GM21367 (cell line): ENCODE data around the gene IMPG2.

Experiments
- ATAC-seq: cut with Tn5 transposase; IDR thresholded peaks from one replicate; pipeline ENCODE4 v1.9.1; 2021; ENCODE audit not compliant: unreplicated experiment

The IMPG2 gene

DNA sequence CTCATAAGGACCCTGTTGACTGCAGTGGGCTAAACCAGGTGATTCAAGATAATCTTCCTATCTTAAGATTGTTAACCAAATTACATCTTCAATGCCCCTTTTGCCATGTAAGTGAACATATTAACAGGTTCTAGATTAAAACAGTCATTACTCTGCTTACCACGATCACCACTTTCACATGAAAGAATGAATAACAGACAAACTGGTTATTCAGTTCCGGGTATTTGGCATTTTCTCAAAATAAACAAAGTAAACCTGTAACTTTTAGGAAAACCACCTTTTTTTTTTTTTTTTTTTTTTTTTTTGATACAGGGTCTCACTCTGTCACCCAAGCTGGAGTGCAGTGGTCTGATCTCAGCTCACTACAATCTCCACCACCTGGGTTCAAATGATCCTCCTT, 131.2 kb downstream of the IMPG2 start:
- no peak for ATAC-seq

DNA sequence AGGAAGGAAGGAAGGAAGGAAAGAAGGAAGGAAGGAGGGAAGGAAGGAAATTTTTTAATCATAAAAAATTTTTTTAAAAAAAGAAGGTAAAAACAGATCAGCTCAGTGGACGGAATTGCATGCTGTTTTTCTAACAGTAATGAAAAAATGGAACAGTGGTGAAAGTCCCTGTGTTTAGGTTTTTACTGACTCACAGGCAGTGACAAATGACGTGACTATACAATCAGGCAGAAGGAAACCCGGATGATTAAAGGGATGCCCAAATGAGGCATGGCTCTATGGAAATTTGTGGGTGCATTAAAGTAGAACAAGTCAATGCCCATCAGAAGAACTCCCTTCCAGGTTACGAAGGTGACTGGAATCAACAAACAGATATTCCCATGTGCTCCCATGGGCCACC, 135.0 kb downstream of the IMPG2 start:
- ATAC-seq = no peak

DNA sequence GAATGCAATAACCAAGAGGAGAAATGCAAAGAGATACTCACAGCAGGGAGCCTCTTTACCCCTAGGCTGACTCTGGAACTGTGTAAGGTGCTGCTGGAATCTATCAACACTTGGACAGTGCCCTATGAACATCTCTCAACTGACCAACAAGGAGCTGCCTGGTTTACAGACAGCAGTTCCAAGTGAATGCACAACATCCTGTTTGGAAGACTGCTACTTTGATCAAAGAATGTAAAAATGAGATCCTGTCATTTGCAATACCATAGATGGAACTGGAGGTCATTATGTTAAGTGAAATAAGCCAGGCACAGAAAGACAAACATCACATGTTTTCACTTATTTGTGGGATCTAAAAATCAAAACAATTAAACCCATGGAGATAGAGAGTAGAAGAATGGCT, 136.3 kb downstream of the IMPG2 start:
- ATAC-seq = no peak

DNA sequence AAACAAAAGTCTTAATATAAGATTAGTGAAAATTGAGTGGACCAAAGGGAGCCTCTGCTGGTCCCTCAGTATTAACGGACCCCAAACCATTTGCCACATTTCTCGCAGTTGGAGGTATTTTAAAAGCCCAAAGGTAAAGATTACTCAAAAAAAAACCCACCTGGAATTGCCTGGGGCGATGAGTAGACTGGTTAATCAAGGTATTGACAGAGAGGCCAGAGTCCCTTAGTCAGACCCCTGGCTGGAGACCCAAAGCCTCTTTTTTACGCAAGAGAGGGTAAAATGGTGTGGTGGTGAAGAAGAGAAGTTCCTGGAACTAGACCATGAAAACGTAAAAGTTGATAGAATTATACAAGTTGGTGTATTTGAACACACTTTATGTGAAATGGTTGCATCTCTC, 137.2 kb downstream of the IMPG2 start:
- no peak for ATAC-seq

DNA sequence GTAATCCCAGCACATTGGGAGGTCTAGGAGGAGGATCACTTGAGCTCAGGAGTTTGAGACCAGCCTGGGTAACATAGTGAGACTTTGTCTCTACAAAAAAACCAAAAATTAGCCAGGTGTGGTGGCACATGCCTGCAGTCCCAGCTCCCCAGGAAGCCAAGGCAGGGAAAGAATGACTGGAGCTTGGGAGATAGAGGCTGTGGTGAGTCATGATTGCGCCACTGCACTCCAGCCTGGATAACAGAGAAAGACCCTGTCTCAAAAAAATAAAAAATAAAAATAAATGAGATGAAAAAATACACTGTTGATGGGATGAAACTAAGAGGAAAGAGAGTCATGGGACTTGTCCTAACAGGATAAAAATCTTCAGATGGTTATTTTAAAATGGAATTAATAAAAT, 137.6 kb downstream of the IMPG2 start:
- no peak for ATAC-seq

DNA sequence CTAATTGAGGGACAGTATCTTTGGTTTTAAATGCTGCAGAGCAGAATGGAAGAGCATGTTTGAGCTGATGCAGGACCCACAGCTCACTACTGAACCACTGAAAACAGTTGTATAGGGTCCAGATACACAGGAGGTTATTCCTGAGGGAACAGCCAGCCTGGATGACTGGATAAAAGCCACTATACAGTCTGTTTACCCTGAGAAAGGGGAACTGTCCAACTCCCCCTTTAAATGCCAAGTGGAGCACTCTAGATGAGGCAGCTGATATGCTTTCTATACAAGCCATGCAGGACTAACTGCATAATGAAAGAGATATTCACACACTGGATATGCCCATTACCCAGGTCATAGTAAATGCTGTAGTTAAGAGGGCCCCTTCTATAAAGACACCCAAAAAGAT, 138.6 kb downstream of the IMPG2 start:
- no peak for ATAC-seq

DNA sequence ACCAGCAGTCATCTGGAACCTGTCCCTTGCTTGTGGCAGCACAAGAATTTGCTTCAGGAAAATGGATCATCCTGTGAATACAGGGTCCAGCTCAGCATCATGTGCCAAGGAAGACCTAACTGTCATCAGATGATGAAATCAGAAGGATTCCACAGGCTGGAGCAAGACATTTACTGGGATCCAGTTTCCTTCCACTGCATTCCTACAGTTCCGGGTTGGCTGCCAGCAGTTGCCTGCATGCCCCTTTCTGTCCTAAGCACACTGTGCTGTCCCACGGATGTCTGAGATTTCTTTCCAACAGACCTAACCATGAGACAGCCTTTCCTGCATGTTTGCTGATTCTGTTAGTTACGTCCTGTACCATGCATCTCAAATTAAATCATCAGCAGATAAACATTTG, 140.7 kb downstream of the IMPG2 start:
- no peak for ATAC-seq

DNA sequence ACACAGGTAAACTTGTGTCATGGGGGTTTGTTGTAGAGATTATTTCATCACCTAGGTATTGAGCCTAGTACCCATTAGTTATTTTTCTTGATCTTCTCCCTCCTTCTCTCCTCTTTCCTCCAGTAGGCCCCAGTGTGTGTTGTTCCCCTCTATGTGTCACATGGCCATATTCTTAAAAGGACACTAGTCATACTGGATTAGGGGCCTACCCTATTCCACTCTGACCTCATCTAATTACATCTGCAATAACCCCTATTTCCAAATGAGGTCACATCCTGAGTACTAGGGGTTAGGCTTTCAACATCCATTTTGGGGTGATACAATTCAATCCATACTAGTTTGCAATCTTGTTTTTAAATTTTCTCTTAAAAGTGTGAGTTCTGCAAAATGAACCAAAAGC, 142.8 kb downstream of the IMPG2 start:
- ATAC-seq = no peak
